Inflammatory macrophage (primary cell): ENCODE measurements around the gene FIBIN.
"Not testable (repeated sequence)": the region's sequence is repeated elsewhere in the genome, so short reads cannot be mapped to it uniquely, and the experiment has no call there.

Experiments used
- DNase-seq, 2 donors: peaks; one replicate each; pipeline ENCODE4 v3.0.0-alpha.2; 2020 to 2022

Gene FIBIN

DNA sequence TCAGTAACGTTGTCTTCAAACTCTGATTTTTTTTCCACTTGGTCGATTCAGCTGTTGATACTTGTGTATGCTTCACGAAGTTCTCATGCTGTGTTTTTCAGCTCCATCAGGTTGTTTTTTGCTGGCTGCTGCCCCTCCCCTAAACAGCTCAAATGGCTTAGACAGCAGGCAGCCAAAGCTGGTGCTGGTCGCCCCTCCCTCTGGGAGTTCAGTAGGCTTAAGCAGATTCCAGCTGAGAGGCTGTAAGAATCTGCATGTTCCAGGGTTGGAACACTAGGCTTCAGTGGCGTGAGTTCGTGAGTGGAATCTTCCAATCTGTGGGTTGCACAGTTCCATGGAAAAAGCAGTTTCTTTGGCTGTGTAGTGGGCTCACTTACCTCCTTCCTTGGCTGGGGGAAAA lies 10.3 kb upstream of the FIBIN start:
- DNase-seq: no peak

DNA sequence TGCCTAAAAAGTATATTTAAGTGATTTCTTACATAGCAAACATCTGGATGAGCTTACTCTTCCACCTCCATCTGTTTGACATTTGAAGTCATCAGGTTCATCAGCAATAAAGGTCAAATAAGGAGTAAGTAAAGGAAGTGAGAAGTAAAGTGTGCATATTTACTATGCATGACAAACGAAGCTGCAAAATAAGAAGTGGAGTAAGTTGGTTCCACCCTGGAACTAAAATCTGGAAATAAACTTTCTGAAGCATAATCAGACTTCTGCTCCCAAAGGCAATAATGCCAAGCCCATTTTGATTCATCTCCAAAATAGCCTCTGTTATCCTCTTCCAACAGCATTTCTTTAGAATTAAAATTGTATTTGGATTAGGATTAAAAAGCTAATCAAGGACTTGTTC lies 8.4 kb upstream of the FIBIN start:
- no peak for DNase-seq

DNA sequence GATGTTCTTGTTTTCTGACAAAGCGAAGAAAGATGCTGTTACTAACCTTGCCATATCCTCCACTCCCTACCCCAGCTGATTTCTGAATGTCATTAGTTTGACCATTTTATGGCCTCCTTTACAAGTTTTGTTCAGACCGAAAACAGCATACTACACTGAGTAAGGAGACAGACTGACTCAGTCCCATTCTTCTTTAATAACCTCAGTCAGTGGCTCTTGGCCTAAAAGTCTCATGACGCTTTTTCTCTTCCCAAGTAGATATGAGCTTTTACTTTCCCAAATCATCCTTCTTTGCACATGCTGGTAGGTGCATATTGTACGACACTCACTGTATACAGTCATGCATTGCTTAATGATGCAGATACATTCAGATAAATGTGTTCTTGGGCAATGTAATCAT lies 8.0 kb upstream of the FIBIN start:
- DNase-seq: no peak

DNA sequence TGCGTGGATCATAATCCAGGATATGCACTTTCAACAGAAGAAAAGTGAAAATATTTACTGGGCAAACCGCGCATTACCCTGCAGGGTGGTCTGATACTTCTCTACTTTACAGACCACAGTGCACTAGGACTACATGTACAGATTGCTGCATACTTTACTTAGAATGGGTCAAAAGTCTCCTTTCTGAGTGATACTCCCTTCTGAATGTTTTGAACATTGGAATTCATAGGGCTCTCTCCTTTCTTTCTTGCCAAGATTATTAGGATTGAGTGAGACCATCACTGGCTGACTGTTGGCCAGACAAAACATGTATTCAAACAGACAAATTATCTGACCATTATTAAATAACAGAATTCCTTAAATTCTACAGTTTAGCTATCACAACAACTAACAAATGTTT lies 6.6 kb upstream of the FIBIN start:
- no peak for DNase-seq

DNA sequence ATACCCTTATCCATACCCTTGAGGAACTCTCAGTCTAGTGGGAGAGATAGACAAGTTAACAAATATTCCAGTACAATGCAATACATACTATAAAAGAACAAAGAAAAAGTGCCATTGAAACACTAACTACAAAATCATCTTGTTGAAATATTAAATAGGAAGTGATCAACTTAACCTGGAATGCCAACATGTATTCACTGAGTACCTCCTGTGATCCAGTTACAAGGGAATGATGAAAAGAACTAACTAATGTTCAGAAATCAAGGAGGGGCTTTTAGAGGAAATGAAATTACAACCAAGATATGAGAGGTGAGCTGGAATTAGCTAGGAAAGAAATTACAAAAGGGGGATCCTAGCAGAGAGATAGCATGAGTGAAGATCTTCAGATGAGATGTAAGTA lies 6.2 kb upstream of the FIBIN start:
- DNase-seq: no peak

DNA sequence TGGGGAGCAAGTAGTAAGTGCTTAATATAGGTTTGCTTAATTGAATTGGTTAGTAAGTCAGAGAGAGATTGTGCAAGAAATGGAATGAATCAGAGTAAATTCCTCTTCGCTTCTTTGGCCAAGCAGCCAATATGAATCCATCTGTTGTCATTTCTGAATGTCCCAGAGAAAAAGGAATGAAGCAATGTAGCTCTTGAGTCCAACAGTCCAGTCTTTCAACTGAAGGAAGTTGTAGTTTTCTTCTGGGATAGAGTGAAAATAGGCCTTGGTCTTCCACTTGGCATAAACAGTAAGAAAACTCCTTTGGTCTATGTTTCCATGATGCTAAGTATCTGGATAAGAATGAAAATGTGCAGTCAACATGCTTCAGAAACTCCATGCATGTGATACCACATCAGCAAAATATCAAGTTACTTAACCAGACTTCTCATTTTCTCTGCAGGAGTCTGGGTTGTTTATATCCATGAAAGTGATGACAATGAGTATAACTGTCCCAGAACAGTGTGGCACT lies 1.8 kb upstream of the FIBIN start:
- DNase-seq: no peak

DNA sequence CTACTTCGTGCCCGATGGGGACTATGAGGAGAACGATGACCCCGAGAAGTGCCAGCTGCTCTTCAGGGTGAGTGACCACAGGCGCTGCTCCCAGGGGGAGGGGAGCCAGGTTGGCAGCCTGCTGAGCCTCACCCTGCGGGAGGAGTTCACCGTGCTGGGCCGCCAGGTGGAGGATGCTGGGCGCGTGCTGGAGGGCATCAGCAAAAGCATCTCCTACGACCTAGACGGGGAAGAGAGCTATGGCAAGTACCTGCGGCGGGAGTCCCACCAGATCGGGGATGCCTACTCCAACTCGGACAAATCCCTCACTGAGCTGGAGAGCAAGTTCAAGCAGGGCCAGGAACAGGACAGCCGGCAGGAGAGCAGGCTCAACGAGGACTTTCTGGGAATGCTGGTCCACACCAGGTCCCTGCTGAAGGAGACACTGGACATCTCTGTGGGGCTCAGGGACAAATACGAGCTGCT lies 751 bp downstream of the FIBIN start:
- no peak for DNase-seq

DNA sequence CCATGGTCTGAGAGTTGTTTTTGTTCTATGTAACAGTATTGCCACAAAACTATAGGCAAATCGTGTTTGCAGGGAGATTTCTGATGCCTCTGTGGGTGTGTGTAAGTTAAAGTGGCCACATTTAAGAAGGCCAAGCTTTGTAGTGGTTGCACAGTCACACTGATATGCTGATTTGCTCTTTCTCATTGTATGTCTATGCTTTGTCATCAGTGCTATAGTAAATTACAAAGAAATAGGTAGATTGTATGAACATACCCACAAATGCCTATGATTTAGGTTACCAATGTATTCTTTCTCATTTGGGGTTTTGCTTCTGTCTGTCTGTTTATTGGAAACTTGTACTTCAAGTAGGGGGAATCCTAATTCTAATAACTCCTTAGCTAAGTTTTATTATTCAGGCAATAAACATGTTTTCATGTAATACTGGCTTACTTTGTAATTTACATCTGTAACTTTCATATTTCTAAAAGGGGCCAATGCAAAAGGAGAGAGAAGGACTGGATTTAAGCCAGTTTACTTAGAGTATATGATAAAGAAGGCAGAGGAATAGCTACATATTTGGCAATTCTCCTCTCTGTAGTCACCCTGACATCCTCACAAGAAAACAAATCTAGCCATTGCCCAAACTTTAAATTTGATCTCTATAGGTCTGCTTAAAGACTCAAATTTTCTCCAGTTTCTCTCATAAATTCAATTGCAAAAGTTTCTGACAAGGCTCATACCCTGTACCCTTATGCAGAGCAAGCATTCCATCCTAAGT lies 2.0 kb downstream of the FIBIN start:
- no peak for DNase-seq

DNA sequence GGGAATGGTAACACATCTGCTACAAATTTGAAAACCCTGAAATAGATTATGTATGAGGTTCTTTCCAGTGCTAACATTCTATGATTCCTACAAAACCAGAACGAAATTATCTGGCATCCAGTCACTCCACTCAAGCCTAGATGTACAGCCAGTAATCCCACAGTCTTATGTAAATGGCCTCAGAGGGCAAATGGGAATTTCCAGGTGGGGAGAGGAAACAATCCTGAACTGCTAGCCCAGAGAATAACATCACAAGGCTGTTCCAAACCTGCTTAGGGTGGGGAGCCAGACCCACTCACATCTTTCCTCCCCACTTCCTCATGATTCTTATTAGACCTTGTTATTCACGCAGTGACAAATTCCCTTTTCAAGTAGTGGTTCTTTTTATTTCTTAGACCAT lies 3.5 kb downstream of the FIBIN start:
- DNase-seq: no peak

DNA sequence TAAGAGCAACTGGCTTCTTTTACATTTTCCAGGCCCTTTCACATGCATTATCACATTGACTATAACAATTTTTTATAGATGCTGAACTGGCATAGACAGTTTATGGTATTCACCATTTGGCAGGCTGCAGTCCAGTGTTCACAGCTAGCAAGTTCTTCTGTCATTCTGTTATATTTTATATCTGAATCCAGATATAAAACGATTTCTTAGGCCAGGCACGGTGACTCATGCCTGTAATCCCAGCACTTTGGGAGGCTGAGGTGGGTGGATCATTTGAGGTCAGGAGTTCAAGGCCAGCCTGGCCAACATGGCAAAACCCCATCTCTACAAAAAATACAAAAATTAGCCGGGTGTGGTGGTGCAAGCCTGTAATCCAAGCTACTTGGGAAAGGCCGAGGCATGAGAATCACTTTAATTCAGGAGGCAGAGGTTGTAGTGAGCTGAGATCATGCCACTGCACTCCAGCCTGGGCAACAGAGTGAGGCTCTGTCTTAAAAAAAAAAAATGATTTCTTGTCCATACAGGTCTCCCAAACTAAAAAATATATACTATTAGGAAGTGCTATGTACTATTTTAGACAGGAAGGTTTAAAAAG lies 7.3 kb downstream of the FIBIN start:
- DNase-seq: not testable (repeated sequence)

DNA sequence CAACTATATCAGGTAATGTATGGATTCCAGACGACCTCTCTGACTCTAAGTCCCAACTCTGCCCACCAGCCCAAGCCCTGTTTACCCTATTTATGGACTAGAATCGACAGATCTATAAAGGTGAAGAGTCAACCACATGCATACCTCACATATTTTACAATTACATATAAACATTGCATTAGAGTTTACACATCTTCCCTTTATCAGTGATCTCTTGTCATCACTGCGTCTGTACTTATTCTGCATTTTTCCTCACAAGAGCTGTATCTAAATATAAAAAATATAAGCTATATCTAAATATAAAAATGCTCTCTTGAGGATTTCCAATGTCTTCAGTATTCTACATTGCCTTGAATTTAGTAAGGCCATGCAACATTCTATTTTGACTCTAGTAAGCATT lies 8.5 kb downstream of the FIBIN start:
- DNase-seq: no peak

DNA sequence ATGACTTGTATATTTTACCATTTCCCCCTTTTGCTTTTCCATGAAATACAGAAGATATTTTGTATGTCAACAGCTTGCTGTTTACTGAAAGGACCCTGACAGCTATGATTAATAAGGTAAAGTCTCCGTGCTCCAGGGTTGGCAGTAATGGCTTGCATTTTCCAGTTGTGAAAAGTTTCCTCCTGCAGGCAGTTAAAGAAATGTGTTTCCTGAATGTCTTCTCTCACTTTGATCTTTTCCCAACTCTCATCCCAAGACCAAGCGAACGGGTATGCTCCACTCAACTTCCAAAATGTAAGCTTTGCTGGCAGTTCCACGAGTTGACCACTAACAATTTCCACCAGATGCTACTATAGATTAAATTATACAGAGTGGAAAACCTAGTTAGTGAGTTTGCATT lies 8.9 kb downstream of the FIBIN start:
- no peak for DNase-seq

DNA sequence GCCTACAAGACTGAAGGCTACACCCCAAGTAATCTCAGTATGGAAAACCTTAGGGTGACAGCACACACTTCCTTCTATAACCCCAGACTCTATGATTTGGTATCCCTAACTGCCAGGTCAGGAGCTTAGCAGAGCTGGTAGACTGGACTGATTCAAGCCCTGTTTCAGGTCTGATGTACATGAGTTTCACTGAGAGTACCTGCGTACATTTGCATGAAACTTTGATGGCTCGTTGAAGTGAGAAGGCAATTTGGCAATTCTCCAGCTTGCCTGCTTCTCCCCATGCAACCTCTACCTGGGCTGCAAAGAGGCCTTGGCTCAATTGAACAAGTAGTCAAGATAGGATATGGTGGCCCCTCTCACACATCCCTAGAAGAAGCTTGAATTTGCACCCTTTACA lies 10.2 kb downstream of the FIBIN start:
- DNase-seq: no peak

DNA sequence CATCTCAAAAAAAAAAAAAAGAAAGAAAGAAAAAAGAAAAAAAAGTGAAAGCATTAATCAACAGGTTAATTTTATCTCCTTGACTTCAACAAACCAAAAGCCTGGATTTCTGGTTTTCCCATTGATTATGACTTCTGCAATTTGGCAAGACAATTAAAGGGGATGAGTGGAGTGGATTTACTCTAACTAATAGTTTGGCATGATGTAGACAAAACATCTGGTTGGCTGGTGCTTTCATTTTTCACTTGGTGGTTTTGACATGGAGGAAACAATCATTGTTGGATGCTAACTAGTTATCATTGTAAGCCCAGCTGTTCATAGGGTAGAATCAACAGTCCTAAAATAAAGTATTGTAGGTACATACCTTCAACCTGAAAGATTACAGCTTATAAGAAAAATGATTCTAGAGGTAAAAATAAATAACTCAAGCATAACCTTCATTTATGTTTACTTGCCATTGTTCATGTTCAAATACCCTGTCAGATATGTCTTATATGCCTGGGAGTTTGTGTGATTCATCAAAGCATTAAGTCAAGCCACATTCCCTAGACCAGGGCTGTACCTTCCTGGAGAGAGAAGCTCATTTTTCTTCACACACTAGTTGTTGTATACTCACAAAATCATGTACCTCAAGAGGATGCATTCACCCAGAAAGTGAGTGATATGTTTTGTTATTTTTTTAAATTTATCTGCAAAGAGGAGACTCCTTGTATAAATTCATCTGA lies 15.1 kb downstream of the FIBIN start:
- DNase-seq: no peak

DNA sequence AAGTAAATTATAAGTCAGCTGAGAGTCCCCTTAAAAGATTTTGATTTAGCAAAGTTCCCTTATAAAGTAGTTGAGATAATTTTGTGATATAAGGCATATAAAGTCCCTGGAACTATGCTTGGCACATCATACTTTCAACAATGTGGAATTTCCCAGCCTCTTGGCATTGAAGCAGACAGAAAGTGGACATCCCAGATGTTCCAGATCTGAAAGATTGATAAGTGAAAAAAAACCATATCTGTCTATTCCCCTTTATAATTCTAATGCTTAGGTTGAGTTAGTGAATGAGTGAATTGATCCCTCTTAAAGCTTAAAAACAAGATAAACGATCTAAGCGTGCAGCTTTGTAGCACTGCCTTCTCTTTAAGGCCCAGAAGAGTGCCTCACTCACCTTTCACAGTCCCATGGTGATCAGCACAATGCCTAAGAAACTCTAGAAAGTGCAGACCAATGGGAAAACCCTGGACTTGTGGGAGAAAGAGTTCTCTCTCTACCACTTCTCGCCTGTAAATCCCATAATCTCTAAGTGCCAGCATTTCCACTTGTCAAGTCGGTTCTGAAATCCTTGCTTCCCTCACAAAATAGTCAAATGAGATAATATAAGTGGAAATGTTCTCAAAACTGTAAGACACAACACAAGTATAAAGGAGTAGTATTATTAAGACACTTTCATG lies 17.8 kb downstream of the FIBIN start:
- DNase-seq: no peak

DNA sequence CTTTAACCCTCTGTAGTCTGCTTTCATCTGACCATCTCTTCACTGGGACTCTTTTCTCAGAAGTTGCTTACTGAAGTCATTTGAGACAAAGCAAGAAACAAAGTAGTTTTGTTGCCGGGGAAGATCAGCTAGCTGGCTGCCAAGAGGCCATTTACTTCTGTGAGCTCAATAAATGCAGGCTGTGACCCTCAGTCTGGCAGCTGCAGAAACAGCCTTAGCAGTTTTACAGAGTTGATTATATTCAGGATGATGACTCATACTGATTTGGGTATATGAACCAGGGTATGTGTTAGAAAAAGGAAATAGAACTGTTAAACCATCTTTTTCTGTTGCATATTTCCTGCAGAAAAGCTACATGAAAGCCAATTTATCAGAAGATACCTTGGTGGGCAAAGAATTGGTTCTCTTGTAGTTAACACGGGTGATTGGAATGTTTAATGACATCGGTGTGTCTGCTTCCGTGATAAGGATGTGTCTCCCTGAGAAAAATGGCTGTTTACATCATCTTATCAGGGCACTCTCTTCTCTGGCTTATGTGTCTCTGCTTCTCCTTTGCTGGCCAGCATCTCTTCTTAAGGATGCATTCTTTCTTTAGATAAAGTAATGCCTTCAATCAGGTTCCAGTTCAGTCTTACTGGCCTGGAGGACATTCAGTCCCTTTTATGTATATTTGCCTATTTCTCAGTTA lies 18.5 kb downstream of the FIBIN start:
- DNase-seq: no peak

DNA sequence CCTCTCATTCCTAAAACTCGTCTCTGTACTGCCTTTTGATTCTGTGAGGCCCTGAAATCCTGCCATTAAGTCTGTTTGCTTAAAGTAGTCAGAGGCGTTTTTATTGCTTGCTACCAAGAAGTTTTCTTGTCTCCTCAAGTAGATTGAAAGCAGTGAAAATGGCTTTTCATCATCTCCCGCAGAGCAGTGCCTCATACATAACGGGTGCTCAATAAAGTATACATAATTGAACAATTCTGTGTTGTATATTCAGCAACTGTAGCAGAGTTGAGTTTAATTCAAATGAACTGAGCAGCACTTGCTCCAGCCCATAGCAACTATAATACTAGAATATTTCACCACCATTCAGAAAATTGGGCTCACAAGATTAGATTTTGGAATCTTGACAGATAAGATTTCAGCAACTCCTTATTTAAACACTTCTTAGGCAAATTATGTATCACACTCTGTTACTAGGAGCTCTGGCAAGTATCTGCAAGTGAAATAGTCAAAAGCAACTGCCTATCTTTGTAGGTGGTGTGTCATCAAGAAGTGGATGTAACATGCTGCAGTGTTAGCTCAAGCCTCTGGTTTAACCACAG lies 20.0 kb downstream of the FIBIN start:
- DNase-seq: no peak

DNA sequence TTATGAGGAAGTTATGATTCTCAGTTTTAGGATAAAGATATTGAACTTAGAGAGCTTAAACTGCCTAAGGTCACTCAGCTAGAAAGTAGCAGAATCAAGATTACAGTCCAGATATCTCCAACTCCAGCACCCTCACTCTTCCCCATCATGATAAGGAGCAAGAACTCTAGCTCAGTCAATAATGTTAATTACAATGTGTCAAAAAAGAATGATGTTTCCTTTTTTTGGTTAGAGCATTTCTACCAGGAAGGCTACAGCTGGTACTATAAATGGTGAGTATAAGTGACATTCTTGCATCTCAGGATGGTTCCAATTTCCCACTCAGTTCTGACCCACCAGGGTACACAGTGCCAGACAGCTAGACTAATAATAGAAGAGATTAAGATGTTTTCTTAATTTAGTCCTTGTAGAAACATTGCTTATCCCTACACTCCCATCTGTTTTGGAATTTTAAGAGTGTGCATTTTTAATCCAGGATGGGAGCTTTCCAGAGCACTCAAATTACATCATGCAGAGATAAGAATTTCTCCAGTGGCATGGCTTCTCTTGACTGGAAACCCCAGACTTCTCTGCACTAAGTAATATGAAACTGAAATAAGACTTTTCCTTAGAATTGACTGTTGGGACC lies 25.1 kb downstream of the FIBIN start:
- no peak for DNase-seq

DNA sequence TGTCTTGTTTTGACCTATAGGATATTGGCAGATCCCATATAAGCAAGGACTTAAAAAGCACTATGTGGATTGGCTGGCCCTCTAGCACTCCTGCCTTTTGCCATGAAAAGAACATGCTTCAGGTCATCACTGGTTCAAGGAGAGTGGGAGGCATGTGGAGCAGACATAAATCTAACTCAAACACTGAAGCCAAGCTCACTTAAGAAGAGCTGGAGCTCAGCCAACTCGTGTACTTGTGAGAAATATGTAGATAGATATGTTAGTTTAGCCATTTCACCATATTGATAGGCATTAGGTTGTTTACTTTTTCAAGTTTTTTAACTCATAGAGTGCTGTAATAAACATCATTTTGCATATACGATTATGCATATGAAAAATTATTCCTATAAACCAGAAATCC lies 26.8 kb downstream of the FIBIN start:
- no peak for DNase-seq

DNA sequence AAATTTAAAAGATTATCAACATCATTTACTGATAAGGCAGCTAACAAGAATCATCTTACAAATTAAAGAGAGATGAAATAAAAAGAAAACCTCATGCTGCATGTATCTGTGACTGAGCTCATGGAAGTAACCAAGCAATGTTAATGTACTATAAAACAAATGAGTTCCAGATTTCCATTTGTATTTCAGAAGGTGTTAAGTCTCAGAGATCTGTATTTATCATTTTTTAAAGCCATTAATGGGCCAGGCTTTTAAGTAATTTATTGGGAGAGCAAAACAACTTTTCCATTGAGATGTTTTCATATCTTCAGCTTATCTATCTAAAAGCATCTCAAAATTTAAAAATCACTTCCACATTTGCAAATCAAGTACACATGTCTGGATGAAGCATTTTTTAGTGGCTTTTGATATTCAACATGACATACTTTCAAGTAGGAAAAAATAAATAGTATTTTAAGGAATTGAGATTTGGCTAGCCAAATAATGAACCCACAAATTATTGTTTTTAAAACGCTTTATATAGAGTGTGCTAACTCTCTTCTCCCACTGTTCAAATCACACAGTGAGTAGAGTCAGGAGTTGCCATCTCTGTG lies 28.8 kb downstream of the FIBIN start:
- DNase-seq: no peak

DNA sequence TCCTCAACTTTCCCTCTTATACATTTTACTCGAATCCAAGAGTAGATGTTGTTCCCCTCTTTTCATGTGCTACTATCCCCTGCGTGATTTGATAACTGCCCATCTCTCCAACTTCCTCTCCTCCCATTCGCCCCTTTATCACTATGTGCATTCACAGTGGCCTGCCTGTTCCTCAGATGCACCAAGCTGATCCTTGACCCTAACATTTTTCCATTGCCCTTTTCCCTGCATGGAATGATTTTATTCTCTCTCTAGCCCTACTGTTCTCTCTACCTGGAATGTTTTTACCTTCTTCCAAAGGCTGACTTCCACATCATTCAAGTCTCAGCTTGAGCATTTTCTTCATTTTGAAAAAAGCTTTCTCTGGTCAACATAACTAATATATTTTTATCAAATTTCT lies 31.0 kb downstream of the FIBIN start:
- no peak for DNase-seq
